ENCODE data around the gene SLC27A2.
"Not testable (repeated sequence)": the region's sequence is repeated elsewhere in the genome, so short reads cannot be mapped to it uniquely, and the experiment has no call there.

Gene SLC27A2

GRCh38 chr15:50164458-50164857 is 17.5 kb upstream of the SLC27A2 start:
- H3K27ac ChIP-seq = no peak overlapping the region
- TF ChIP-seq CTCF (IDR thresholded peaks at IDR 0.05; ENCODE audit: low read depth, low read length) = no peak
- no peaks in the 10 kb centered on the region for H3K9me3 ChIP-seq (ENCODE audit: severe bottlenecking)
- H3K4me3 ChIP-seq (ENCODE audit: low read depth, low read length) = no peak overlapping the region
- H3K36me3 ChIP-seq = no peaks in the 10 kb centered on the region
- DNase-seq = no peak
- no peaks in the 10 kb centered on the region for H3K27me3 ChIP-seq (ENCODE audit: insufficient read depth, low read depth, severe bottlenecking)

GRCh38 chr15:50166216-50166615 is 15.8 kb upstream of the SLC27A2 start:
- Histone ChIP-seq H3K36me3 (no peaks in the 10 kb centered on the region), H3K4me3 (ENCODE audit: low read depth, low read length) (no peak overlapping the region), H3K27me3 (ENCODE audit: insufficient read depth, low read depth, severe bottlenecking) (no peaks in the 10 kb centered on the region), H3K9me3 (ENCODE audit: severe bottlenecking) (peaks cover 2% of the 10 kb centered on the region), H3K27ac (no peak overlapping the region)
- no peak for TF ChIP-seq CTCF (IDR thresholded peaks at IDR 0.05; ENCODE audit: low read depth, low read length)
- DNase-seq = no peak

GRCh38 chr15:50167110-50167509 is 14.9 kb upstream of the SLC27A2 start:
- H3K36me3 ChIP-seq = no peaks in the 10 kb centered on the region
- no peak overlapping the region for H3K4me3 ChIP-seq (ENCODE audit: low read depth, low read length)
- TF ChIP-seq CTCF (IDR thresholded peaks at IDR 0.05; ENCODE audit: low read depth, low read length) = no peak
- H3K9me3 ChIP-seq (ENCODE audit: severe bottlenecking) = peaks cover 2% of the 10 kb centered on the region
- no peak for DNase-seq
- no peak overlapping the region for H3K27ac ChIP-seq
- no peaks in the 10 kb centered on the region for H3K27me3 ChIP-seq (ENCODE audit: insufficient read depth, low read depth, severe bottlenecking)

DNA sequence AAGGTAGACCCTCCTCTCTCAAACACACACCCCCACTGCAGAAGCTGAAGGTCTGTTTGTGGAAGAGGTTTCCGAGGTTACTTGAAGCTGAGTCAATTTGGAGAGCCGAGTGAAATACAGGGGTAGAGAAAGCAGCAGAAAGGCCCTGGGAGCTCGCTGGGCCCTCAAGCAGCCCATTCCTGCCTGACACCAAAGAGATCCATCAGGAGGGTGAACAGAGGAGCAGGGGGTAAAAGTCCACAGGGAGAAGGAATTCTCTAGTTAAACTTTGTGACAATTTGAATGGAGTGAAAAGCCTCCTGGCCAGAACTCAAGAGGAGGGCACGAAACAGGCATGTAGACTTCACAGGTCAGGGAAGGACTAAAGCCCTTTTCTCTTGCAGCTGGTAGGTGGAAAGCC is 13.6 kb upstream of the SLC27A2 start:
- Histone ChIP-seq H3K9me3 (ENCODE audit: severe bottlenecking) (peaks cover 2% of the 10 kb centered on the region), H3K27ac (peak overlapping the region; percentile 69), H3K4me3 (ENCODE audit: low read depth, low read length) (no peak overlapping the region), H3K36me3 (no peaks in the 10 kb centered on the region), H3K27me3 (ENCODE audit: insufficient read depth, low read depth, severe bottlenecking) (no peaks in the 10 kb centered on the region)
- TF ChIP-seq CTCF (IDR thresholded peaks at IDR 0.05; ENCODE audit: low read depth, low read length) = no peak
- DNase-seq = no peak

- no peak for TF ChIP-seq CTCF (IDR thresholded peaks at IDR 0.05; ENCODE audit: low read depth, low read length)
- DNase-seq = peak; percentile 85
- no peak overlapping the region for H3K4me3 ChIP-seq (ENCODE audit: low read depth, low read length)
- peak overlapping the region; percentile 69 for H3K27ac ChIP-seq
- peaks cover 2% of the 10 kb centered on the region for H3K9me3 ChIP-seq (ENCODE audit: severe bottlenecking)
- no peaks in the 10 kb centered on the region for H3K36me3 ChIP-seq
- H3K27me3 ChIP-seq (ENCODE audit: insufficient read depth, low read depth, severe bottlenecking) = no peaks in the 10 kb centered on the region
Observed at GRCh38 chr15:50168783-50169411, 13.1 kb upstream of the SLC27A2 start.

GRCh38 chr15:50172360-50172895 is 9.6 kb upstream of the SLC27A2 start:
- not testable (repeated sequence) for H3K4me3 ChIP-seq (ENCODE audit: low read depth, low read length); DNase-seq; H3K27me3 ChIP-seq (ENCODE audit: insufficient read depth, low read depth, severe bottlenecking); H3K27ac ChIP-seq; H3K9me3 ChIP-seq (ENCODE audit: severe bottlenecking); H3K36me3 ChIP-seq

Data from WERI-Rb-1 (cell line).